Muscle layer of colon (tissue), 2 donors: ENCODE data around the gene SORCS1.

Experiments
- H3K27ac ChIP-seq: one replicate; pipeline ENCODE4 v1.7.0; 2013; ENCODE audit warnings: low read depth, mild to moderate bottlenecking, low read length, moderate library complexity
- H3K27me3 ChIP-seq, 2 donors: one replicate each; pipeline ENCODE4 v1.7.0; 2013; ENCODE audit warnings: low read length in 2 of 2, mild to moderate bottlenecking in 2 of 2; ENCODE audit not compliant: insufficient read depth in 2 of 2, control insufficient read depth in 1 of 2
- H3K36me3 ChIP-seq: one replicate; pipeline ENCODE4 v1.7.0; 2013; ENCODE audit warnings: mild to moderate bottlenecking, low read length; ENCODE audit not compliant: insufficient read depth
- H3K4me1 ChIP-seq: one replicate; pipeline ENCODE4 v1.7.0; 2013; ENCODE audit warnings: mild to moderate bottlenecking, low read length; ENCODE audit not compliant: insufficient read depth
- H3K4me3 ChIP-seq, 2 donors: one replicate each; pipeline ENCODE4 v1.7.0; 2013; ENCODE audit warnings: low read length in 2 of 2, low read depth in 1 of 2, mild to moderate bottlenecking in 1 of 2, moderate library complexity in 1 of 2
- H3K9ac ChIP-seq: one replicate; pipeline ENCODE4 v1.7.0; 2013; ENCODE audit warnings: low read length
- H3K9me3 ChIP-seq: one replicate; pipeline ENCODE4 v1.7.0; 2013; ENCODE audit warnings: mild to moderate bottlenecking, low read length
- donor health status: abdominal sarcoma.
- donor health status: Adenocarcinoma of cecum.

The SORCS1 gene

DNA sequence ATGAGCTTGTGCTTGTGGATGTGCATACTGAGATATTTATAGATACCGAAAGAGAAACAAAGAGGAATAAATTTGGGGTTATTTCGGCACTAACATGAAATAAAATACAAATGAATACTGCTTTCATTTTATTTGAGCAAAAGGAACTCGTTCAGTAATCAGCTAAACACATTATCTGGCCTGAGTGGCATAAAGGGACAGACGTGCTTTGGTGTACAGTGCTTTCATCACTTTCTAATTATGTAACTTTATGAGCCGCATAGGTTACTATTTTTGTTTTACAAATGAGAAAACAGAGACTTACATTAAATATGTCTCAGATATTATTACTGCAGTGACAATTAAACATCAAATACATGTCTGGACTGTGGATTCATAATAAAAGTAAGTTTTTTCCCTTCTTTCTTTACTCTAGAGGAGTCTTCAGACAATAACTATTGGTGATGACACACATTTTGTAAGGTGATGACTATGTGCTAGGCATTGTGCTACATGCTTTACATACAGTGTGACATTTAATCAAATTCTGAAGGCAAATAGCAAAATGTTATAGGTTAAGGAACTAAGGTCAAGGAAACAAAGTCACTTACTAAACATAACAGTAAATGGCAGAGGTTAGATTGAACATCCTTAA lies 503.3 kb downstream of the SORCS1 start:
- Histone ChIP-seq H3K27ac (no peak overlapping the region), H3K9me3 (no peaks in the 10 kb centered on the region), H3K4me3 (no peak overlapping the region), H3K4me1 (no peaks in the 10 kb centered on the region), H3K27me3 (no peaks in the 10 kb centered on the region), H3K9ac (no peak overlapping the region), H3K36me3 (no peaks in the 10 kb centered on the region)

GRCh38 chr10:106660550-106660949 lies 504.0 kb downstream of the SORCS1 start:
- no peak overlapping the region for H3K9ac ChIP-seq
- H3K27me3 ChIP-seq: no peaks in the 10 kb centered on the region
- H3K27ac ChIP-seq: no peak overlapping the region
- no peaks in the 10 kb centered on the region for H3K4me1 ChIP-seq
- H3K9me3 ChIP-seq: no peaks in the 10 kb centered on the region
- no peak overlapping the region for H3K4me3 ChIP-seq
- H3K36me3 ChIP-seq: no peaks in the 10 kb centered on the region

- Histone ChIP-seq H3K4me1 (no peaks in the 10 kb centered on the region), H3K36me3 (no peaks in the 10 kb centered on the region), H3K27me3 (no peaks in the 10 kb centered on the region), H3K9ac (no peak overlapping the region), H3K27ac (no peak overlapping the region), H3K9me3 (no peaks in the 10 kb centered on the region), H3K4me3 (no peak overlapping the region)
Measured at GRCh38 chr10:106655636-106656035, 508.9 kb downstream of the SORCS1 start.

DNA sequence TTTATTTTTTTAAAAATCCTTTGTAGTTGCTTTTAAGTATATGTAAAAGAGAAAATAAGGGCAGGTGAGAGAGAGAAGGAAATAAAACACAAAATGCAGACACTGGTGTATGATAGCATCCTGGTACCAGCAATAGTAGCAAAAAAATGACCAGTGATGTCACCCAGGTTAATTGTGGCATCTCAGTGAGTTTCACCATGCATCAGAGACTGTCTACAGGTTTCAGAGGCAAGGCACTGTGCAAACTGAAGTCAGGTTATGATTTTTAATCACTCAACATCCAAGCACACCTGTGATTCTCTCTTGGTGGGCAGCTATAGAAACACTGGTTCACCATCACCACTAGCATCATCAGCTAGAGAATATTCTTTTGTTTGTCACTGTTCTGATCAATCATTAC lies 509.3 kb downstream of the SORCS1 start:
- Histone ChIP-seq H3K27ac (no peak overlapping the region), H3K36me3 (no peaks in the 10 kb centered on the region), H3K4me3 (no peak overlapping the region), H3K27me3 (no peaks in the 10 kb centered on the region), H3K4me1 (no peaks in the 10 kb centered on the region), H3K9me3 (no peaks in the 10 kb centered on the region), H3K9ac (no peak overlapping the region)

GRCh38 chr10:106652279-106652678 lies 512.2 kb downstream of the SORCS1 start:
- H3K9ac ChIP-seq: no peak overlapping the region
- no peak overlapping the region for H3K4me3 ChIP-seq
- no peaks in the 10 kb centered on the region for H3K27me3 ChIP-seq
- H3K36me3 ChIP-seq: no peaks in the 10 kb centered on the region
- no peaks in the 10 kb centered on the region for H3K4me1 ChIP-seq
- no peaks in the 10 kb centered on the region for H3K9me3 ChIP-seq
- no peak overlapping the region for H3K27ac ChIP-seq

DNA sequence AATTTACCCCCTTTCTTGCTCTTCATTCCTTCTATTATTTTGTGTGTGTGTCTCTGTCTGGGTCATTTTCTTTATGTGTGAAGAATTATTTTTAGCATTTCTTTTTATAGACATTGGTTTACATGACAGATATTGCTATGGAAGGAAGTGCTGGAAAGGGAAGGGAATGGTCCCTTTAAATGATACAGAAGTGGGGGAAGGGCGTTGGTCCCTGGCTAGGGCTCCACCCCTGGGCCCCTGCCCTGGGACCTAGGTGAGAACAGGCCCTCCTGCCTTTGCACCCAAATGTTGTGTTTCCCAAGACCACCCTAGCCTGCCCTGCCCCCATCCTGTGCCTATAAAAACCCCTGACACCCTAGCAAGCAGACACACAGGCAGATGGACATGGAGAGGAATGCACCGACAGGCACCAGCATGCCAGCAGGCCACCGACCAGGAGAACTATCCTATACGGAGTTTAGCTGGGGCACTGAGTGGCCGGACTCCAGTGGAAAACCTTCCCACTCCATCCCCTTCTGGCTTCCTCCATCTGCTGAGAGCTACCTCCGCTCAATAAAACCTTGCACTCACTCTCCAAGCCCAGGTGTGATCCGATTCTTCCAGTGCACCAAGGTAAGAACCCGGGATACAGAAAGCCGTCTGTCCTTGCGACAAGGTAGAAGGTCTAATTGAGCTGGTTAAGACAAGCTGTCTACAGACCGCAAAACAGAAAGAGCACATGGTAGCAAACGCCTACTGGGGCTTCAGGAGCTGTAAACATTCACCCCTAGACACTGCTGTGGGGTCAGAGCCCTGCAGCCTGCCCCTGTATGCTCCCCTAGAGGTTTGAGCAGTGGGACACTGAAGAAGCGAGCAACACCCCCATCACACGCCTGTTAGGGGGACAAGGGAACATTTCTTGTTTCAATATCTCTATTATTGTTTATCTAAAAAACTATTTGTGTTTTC lies 515.7 kb downstream of the SORCS1 start:
- H3K9ac ChIP-seq: no peak overlapping the region
- H3K27me3 ChIP-seq: no peaks in the 10 kb centered on the region
- no peaks in the 10 kb centered on the region for H3K4me1 ChIP-seq
- no peak overlapping the region for H3K27ac ChIP-seq
- no peaks in the 10 kb centered on the region for H3K36me3 ChIP-seq
- H3K9me3 ChIP-seq: no peaks in the 10 kb centered on the region
- H3K4me3 ChIP-seq: no peak overlapping the region

DNA sequence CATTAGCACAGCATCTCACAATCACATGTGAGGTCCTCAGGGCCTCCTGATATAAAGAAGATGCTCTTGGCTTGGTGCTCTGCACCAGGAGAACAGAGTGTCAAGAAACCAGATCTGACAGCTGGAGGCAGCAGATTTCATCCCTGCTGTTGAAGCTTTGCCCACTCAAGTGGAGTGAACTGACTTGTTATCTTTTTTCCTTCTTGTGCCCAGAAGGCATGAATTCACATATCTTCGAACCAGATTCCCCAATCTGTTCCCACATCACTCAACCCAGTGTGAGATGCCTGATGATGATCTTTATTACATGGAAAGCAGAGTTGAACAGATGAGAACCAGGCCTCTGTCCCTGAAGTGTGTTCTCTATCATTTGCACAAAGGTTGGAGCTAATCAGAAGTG lies 521.0 kb downstream of the SORCS1 start:
- Histone ChIP-seq H3K4me3 (no peak overlapping the region), H3K9me3 (no peaks in the 10 kb centered on the region), H3K27ac (no peak overlapping the region), H3K36me3 (no peaks in the 10 kb centered on the region), H3K27me3 (no peaks in the 10 kb centered on the region), H3K4me1 (no peaks in the 10 kb centered on the region), H3K9ac (no peak overlapping the region)

GRCh38 chr10:106637873-106638272 lies 526.6 kb downstream of the SORCS1 start:
- Histone ChIP-seq H3K9me3 (no peaks in the 10 kb centered on the region), H3K9ac (no peak overlapping the region), H3K27ac (no peak overlapping the region), H3K4me3 (no peak overlapping the region), H3K36me3 (no peaks in the 10 kb centered on the region), H3K27me3 (no peaks in the 10 kb centered on the region), H3K4me1 (no peaks in the 10 kb centered on the region)

DNA sequence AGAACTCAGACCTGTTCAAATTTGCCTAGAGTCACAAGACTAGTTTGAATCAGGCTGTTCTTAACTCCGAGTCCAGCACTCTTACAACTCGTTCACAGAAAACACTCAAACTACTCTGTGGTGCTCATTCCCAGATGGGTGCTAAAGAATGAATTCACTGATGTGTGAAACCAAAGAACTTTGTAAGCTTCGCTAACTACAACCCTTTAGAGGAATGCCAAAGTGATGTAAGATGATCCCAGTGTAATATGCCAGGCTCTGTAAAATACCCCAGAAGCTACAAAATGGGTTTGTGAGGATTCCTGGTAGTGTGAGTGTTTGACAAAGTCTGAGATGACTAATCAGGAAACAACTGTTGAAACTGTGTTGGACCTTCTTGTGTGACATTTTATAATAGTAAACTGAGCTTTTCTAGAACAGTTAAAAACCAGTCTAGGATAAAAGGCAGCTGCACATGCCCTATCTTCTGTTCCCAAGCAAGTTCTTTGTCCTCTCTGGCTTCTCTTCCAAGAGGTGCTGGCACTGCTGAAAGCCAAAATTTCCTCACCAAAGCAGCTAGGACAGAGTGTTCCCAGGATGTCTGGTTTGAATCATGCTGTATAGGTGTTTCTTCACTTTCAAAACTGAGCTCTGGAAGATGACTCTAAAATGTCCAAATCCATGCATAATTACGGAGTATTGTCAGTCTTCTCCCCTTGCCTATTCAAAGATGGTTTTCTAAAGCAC lies 527.6 kb downstream of the SORCS1 start:
- Histone ChIP-seq H3K9ac (no peak overlapping the region), H3K27me3 (no peaks in the 10 kb centered on the region), H3K4me1 (no peaks in the 10 kb centered on the region), H3K4me3 (no peak overlapping the region), H3K27ac (no peak overlapping the region), H3K36me3 (no peaks in the 10 kb centered on the region), H3K9me3 (no peaks in the 10 kb centered on the region)

GRCh38 chr10:106635947-106636346 lies 528.6 kb downstream of the SORCS1 start:
- no peaks in the 10 kb centered on the region for H3K9me3 ChIP-seq
- H3K4me3 ChIP-seq: no peak overlapping the region
- H3K27me3 ChIP-seq: no peaks in the 10 kb centered on the region
- H3K27ac ChIP-seq: no peak overlapping the region
- no peaks in the 10 kb centered on the region for H3K4me1 ChIP-seq
- H3K36me3 ChIP-seq: no peaks in the 10 kb centered on the region
- H3K9ac ChIP-seq: no peak overlapping the region

- Histone ChIP-seq H3K36me3 (no peaks in the 10 kb centered on the region), H3K4me1 (no peaks in the 10 kb centered on the region), H3K9ac (no peak overlapping the region), H3K27me3 (no peaks in the 10 kb centered on the region), H3K27ac (no peak overlapping the region), H3K9me3 (no peaks in the 10 kb centered on the region), H3K4me3 (no peak overlapping the region)
Measured at GRCh38 chr10:106631016-106631702, 533.3 kb downstream of the SORCS1 start.
